Activated T-cell treated with anti-CD3 and anti-CD28 coated beads, Interleukin-2, amount 50 U/mL, for 1 hour (primary cell): ENCODE data around the gene LNX1.

Experiments
- DNase-seq: peaks from one replicate; pipeline ENCODE4 v3.0.0-alpha.2; 2020

Gene LNX1

DNA sequence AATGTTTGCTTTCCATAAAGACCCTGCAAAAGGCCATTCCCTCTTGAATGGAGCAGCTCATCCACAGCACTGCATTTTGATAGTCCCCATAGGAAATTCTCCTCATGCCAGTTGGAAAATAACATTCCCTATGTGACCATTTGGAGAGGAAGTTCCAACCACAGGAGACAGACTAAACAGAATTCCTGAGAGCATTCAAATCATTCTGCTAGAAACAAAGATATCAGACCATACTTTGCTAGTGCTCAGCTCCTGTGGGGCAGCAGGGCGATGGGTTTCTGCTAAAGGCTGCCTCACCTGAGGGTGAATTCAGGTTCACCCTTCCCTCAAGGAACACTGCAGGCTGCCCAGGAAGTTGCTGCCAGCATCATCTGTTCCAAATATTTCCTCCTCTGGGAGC, 58.8 kb downstream of the LNX1 start:
- DNase-seq, result no peak

DNA sequence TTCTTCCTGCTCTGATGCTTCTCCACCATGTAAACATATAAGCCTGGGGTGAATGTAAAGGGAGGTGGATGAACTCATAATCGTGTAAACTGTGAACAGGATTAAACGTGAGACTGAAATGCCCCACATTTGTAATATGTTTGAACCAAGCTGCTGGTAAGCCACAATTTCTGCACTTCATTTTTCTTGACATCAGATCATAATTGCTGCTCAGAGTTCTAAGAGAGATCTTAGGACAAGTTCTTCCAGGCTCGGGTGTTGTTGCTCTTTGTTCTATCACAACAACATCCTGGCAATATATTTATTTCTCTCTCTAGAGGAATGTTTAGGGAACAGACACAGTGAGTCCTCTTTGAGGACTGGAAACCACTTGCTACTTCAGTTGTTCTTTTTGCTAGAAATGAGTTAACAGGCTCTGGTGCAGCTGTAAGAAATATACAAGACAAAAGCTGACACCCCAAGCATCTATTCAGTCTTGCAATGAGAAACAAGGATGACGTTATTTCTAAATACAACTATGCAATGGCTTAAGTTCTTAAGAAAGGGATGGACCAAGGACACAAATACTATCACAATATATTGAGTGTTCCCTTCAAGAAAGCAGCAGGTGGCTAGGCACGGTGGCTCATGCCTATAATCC, 59.6 kb downstream of the LNX1 start:
- DNase-seq, result no peak

DNA sequence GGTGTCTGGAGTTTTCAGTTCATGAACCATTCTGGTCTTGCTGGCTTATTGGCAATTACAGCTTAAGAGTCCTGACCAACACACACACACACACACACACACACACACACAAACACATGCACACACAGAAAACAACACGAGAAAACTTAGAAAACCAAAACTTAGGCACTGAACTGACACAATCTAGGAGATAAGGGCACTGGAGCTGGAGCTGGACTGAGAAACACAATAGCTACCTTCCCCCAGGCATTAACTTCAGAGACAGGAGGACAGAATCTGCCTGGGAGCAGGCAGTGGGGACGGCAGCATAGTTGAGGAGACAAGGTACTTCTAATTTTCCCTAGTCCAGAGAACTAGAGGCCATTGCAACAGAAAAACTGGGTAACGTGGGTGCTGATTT, 62.3 kb downstream of the LNX1 start:
- no peak for DNase-seq

DNA sequence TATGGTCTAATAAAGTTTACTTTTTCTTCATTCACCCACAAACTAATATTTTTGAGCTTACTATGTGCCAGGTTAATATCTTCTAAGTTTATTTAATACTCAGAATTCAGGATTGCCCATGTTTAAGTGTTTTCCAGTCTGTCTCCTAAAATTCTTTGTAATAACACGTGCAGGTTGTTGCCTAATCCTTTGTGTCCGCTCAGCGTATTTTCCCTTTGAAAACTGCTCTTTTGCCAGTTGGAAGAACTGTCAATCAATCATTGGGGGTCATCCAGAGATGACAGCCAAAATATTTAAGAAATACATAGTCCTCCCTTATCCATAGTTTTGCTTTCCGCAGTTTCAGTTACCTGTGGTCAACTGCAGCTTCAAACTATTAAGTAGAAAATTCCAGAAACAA, 63.4 kb downstream of the LNX1 start:
- no peak for DNase-seq

DNA sequence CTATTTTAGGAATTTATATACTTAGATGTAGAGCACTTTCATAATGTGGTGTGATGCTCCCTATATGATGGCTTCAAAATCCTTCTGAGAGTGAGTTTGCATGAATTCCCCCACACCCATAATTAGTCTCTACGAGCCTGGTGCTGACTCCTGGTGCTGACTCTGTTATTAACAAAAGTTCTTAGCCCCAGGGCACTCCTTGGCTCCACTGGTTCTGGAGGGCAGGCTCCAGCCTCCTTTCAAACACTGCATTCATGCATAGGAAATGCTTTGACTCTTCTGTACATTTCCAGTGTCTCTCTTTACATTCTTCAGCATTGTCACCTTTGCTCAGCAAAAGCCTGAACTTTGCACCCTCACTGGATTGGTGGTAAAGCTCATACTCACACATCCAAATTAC, 64.0 kb downstream of the LNX1 start:
- no peak for DNase-seq

DNA sequence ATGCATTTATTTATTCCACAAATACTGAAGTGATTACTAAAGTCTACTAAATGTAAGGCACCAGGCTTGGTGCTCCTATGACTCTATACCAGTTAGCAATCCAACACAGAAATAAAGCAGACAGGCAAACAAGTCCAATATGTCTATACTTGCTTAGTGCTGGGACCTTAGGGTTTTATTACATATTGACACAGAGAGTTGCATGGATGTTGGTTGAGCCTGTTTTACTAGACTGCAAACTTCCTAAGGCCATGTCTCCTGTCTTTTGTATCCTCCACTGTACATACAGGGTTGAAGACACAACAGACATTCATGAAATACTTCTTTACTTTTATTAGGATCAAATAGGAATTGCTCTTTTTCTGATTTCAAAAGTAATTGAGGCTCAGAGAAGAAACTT, 69.0 kb downstream of the LNX1 start:
- DNase-seq, result no peak

DNA sequence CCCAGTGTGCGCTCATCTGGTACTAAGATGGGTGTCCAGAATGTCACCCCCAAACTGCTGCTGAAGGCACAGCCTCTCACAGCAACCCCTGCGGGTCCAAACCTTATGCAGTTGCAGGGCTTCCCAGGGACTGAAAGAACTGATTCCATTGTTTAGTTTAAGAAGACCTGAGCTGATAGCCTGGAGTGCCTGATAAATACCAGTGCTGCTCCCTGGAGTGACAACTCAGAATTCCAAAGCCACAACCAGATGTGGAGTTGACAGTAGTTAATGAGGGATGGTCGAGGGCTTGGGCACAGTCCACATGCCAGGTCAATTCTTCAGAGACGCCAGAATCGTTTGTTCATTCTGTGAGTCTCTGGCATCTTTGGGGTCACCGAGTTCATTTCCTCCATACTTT, 71.2 kb downstream of the LNX1 start:
- DNase-seq, result no peak

DNA sequence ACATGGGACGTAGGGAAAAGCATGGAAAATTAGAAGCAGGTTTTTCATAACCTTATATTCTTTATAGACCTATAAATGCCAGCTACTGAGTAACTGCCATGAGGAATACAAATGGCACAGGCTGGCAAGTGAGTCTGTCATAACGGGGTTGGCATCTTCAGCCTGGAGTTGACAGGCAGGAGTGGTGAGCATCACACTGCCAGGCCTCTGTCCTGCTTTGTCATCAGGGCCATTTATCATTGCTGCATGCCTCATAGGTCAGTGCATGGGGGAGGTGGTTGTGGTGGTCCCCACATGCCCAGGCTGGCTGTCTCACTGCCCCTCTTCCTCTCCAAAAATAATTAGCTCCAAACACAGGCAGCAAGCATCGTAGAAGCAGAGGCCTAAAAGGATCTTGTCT, 72.5 kb downstream of the LNX1 start:
- DNase-seq, result no peak

DNA sequence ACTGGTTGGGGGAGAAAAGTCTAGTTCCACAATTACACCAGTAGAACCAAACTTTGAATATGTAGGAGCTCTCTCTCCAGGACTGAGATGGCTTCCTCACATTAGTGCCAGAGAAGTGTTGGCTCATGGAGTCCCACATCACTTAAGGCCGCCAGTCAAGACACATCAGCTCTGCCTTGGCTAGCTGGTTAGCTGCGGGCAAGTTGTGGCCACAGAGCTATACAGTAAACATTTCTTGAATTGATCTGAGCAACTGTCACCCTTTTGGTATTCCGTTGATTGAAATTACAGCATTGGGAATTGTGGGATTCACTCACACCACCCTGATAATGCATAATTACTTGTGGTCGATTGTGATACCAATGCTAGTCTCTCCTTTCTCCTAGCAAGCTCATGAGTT, 76.2 kb downstream of the LNX1 start:
- DNase-seq, result no peak

DNA sequence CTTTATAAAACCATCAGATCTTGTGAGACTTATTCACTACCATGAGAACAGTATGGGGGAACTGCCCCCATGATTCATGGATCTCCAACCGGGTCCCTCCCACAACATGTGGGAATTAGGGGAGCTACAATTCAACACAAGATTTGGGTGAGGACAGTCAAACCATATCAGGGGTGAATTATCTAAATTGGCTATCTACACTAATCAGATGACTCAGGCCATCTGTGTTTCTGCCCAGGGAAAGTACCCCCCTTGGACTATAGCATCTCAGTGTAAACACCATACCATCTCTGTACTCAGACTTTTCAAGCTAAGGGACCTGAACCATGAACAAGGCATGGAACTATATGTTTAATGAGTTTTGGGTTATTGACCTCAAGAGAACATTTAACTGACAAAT, 76.8 kb downstream of the LNX1 start:
- no peak for DNase-seq

DNA sequence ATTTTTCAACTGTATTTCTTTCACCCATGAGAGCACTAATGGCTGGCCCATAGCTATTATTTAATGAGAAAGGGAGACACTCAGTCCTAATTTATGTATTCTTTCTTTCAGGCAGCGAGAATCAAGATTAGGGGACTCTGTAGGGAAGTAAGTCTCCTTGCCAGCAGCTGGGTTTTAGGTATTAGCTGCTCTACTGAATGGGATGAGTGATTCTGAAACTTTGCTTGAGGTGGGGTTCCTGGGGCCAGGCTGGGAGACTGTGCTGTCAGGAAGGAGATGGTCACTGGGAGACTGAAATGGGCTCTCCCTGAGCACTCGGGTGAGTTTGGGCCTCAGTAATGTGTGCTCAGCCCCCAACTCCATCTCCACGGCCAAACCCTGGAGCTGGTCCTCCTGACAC, 78.7 kb downstream of the LNX1 start:
- no peak for DNase-seq

DNA sequence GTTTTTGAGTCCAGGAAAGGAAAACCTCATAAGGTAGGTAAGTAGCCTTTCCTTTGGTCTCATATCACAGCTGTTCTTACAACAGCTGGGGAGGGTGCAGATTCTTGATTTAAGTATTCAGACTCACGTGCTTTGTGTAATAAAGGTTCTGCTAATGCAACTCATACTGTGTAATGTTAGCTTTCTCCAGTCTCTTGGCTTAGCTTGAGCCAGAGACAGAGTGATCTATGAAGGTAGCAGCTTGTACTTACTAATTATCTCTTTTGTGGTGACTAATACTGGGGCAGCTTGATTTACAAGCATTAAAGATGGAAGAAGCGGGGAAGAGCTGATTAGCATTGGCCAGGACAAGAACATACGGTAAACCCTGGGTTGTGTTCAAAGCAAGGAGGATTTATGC, 80.3 kb downstream of the LNX1 start:
- no peak for DNase-seq

DNA sequence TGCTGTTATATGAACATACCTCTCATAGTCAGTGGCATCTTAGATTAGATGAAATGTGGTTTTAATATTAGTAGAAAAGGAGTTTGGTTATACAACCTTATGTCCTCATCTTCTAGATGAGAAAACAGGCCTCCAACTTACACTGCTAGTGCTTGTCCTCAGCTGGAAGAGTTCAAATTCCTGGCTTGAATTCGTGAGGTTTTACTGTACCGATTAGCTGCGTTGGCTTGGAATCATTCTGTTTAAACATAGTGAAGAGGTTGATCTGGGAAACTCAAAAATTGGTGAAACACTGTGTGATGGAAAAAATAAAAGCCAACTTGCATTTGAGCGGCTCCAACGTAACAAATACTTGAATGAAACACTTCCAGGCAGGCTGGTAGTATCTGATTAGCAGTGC, 81.0 kb downstream of the LNX1 start:
- DNase-seq, result no peak

DNA sequence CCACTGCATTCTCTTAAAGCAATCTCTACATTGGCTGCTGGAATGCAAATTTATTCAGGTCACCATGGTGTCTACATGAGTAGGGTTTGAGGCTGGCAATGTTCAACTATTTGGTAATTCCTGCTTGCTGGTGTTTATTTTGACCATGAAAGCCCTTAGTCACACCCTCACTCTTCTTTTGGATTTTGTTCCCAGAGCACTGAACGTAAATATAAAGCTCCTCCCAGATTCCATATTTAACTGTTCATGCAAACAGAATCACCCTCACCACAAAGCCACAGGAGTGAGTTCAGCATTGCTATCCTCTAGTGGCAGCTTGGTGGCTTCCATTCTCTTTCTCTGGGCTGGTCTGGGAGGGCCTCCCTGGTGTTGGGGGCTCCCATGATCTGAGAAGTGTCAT, 82.8 kb downstream of the LNX1 start:
- DNase-seq, result no peak

DNA sequence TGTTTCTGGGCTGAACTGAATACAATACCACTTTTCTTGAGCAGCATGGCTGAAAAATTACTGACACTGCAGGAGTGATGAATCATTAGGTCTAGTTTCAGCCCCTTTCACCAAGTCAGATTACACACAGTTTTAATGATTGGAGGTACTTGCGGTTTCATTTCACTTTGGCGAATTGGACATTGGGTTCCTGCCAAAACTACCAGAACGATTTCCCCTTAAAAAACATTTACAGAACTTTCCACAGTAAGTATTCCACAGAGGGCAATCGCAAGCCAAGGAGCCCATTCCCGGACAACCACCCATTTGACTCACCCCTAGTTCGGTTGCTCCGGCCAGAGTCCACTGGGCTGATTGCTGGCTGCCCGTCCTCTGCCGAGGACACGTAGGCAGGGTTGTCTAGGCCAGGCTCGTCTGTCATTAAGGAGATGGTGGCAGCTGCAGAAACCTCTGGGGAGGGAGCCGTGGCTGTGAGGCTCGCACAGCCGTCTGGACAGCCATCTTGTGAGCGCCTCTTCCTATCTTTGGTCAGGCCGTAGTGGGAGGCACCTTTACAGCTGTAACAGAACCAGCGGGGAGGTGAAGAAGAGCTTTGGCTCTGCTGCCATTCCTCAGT, 83.5 kb downstream of the LNX1 start:
- no peak for DNase-seq

DNA sequence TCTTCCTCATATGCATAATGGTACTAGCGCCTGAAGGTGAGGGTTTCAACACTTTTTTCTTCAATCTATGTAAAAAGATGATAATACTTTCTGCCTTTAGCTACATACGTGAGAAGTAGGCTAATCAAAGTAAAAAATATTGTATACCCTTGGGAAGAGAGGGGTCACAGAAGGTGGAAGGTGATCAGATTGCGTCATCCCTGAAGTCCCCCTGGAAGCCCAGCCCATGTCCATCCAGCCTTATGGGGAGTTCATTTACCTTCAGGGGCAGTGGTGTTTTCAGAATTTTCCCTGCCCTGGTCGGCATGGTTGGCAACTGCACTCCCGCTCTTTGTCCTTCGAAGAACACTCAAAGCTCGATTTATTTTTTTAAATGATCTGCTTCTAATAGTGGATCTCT, 84.2 kb downstream of the LNX1 start:
- DNase-seq, result no peak

DNA sequence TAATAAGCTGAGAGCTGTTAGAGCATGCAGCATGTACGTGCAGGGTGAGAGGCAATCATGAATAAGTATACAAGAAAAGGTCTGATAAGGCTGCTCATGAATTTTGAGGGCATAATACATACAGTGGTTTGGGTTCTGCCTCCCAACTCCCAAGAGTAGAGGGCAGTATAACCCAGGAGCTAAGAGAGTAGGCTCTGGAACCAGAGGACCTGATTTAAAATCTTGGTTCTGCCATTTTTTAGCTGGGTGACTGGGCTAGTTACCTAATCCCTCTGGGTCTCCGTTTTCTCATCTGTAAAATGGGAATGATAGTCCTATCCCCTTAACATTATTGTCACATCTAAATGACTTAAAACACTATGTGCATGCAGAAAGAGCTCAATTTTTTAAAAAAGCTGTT, 85.3 kb downstream of the LNX1 start:
- no peak for DNase-seq

DNA sequence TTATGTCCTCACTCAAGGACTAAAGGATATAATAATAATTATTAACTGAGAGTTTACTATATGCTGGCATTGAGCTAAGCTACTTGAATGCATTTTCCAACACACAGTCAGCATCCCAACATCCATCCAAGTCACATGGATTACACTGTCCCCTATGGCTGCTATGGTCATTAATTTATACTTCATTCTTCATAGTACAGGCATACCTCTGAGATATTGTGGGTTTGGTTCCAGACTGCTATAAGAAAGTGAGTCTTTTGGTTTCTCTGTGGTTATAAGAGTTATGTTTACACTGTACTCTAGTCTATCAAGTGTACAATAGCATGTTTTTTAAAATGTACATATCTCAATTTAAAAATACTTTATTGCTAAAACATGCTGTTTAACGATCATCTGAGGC, 89.2 kb downstream of the LNX1 start:
- DNase-seq, result no peak

DNA sequence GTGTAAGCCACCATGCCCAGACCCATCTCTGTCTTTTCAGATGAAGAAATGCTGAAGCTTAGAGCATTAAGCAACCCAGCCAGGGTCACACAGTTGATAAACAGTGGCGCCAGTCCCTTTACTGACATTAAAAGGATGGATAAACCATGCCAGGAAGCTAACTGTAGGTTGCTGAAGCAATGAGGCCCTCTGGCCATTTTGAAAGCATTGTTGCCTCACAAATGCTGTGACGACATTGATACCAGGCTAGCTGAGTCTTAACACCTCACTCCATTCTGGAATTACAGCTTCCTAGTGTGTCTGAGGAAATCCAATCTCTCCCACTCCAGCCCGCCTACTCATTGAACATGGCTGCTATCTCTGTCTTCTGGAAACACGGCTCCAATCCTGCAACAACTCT, 89.7 kb downstream of the LNX1 start:
- no peak for DNase-seq

DNA sequence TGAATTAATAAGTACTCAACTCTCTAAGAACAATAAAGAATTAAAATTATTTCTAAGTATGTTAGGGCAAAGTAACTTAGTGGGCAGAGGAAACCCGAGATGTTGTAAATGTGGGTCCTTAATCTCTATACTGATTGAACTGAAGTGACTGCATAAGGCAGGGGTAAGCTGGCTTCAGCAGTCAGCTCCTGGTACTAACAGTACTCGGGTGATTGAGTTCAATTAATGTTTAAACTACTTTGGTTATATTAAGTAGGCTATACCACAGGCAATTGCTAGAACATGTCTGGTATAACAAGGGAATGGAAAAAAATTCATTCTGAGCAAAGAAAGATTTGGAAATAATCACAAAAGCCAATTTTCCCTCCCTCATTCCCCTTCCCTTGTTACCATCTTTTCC, 90.7 kb downstream of the LNX1 start:
- DNase-seq, result no peak

DNA sequence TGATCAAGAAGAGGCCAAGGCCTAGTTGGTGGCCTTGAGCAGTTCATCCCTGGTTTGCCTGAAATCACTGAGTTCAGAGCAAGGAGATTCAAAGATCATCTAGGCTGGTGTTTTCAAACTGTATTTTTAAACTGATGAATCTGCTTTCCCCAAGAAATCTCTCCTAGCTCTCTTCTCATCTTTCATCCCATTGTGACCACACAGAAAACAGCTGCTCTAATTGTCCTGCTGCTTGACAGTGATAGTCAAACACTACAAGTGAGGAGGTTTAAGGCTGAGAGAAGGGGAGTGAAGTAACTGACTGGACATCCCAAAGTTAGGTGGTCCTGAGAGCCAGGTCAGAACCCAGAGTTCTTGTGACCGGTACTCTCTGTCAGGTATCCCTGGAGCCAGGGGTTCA, 91.5 kb downstream of the LNX1 start:
- DNase-seq, result no peak

DNA sequence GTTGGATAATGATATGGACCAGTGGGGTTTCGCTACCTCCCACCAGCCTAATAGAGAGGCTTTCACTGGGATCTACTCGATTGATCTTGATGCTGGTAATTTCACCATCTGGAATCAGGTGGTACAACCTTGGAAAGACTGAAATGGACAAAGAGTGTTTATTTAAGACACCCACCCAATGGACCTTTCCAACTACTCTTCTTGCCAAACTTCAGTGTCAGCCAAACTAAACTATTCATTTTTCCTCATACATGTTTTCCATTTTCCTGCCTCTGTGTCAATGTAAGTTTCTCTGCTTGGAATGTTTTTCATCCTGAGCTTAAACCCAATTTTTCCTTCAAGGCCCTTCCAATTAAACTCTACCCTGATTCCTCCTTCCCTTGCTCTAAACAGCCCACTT, 92.6 kb downstream of the LNX1 start:
- no peak for DNase-seq

DNA sequence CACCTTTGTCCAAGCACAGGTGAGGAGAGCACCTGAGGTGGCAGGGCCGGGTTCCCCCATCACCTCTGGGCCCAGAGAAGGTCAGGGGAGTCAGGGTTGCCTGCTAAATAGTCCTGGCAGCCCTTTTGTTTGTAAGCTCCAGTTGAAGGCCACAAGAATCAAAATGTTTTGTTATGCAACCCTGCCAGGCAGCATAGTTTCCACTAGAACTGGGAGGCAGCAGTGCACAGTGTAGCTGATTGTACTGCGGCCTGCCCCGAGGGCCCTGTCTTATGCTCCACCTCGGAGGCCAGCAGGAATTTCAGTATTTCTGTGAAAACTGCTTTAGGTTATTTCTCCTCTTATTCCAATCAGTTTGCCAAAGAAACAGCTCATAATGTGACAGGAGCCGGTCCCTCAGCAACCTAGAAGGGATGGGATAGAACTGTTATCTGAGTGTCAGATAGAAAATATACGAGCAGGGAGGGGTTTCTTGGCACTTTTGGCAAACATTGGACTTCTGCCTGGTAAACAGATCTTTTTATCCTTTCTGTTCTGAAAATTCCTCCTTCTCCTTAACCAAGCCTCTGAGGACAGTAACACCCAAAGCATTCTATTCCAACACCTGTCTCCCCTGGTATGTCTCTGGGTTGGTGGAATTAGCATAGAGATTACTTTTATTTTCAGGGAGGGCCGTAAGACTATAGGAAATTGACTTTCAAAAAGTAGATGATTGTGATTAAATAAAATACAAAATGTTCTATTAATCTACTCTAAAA, 93.6 kb downstream of the LNX1 start:
- DNase-seq, result no peak

DNA sequence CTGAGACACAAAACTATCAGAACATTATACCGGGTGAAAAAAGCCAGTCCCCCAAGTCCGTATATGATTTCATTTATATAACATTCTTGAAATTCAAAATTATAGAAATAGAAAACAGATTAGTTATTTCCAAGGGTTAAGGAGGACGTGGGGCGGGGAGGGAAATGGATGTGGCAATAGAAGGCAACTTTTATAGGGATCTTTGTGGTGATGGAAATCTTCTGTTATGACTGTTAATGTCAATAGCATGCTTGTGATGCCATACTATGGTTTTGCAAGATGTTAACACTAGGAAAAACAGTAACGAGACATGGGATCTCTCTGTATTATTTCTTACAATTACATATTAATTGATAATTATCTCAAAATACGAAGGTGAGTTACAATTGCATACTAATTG, 96.4 kb downstream of the LNX1 start:
- no peak for DNase-seq
